ENCODE results near the gene DGKD. TPM values are rescaled to one million over a fixed set of nuclear protein-coding genes. Genes with fewer than 3 reads are reported as not detected.

DGKD gene
- total and polyA plus RNA-seq, 2 donors (not counting 1 experiment from before 2014, with no cell fraction given) = 6.0 to 9.9 TPM

DNA sequence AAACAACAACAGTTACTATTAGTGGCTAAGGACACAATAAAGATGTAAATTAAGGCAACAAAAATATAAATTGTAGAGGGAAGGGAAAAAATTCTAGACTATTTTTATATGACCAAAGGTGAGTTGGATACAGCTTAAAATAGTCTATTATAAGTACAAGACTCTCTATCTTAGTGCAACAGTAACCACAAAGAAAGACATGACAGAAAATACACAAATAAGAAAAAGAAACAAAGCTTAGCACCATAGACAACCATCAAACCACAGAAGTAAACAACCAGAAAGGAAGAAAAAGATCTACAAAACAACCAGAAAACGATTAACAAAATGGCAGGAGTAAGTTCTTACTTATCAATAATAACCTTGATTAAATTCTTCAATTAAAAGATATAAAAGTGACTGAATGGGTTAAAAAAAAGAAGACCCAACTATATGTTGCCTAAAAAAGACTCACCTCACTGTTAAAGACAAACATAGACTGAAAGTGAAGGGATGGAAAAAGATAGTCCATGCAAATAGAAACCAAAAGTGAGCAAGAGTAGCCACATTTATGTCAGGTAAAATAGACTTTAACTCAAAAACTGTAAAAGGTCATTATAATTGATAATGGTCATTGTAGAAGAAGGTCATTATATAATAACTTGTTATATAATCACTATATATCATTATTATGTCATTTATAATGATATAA is 149.8 kb downstream of the DGKD start:
- DNase-seq (ENCODE audit: low read depth in 2 of 2) = no peak
- Histone ChIP-seq H4K20me1 (ENCODE audit: control insufficient read depth, extremely low read depth, insufficient read depth, low read length) (no peaks in the 10 kb centered on the region), H3K36me3 (ENCODE audit: control insufficient read depth, insufficient read depth, low read length) (no peaks in the 10 kb centered on the region), H3K27me3 (ENCODE audit: control insufficient read depth, insufficient read depth, low read length) (no peaks in the 10 kb centered on the region), H3K27ac (ENCODE audit: insufficient read depth, low read length) (no peak overlapping the region), H3K4me2 (ENCODE audit: extremely low read depth, insufficient read depth, low read length) (no peak overlapping the region), H2AFZ (ENCODE audit: low read length) (no peak overlapping the region), H3K9ac (ENCODE audit: insufficient read depth, low read length) (no peak overlapping the region), H3K4me1 (ENCODE audit: control insufficient read depth, extremely low read depth, insufficient read depth, low read length) (peaks cover 2% of the 10 kb centered on the region), H3K4me3 (replicated peaks in 1 of 4; ENCODE audit: control extremely low read depth in 1 of 4, insufficient read depth in 1 of 4, low read depth in 3 of 4, low read length in 4 of 4) (no peak overlapping the region), H3K9me3 (ENCODE audit: control insufficient read depth, insufficient read depth, low read depth, low read length) (no peaks in the 10 kb centered on the region), H3K79me2 (ENCODE audit: control insufficient read depth, insufficient read depth, low read length) (no peaks in the 10 kb centered on the region)
- no peak for TF ChIP-seq CTCF (conservative IDR thresholded peaks at IDR 0.05 in 1 of 2, IDR thresholded peaks at IDR 0.05 in 1 of 2; ENCODE audit: low read depth in 1 of 2, low read length in 2 of 2)
- TF ChIP-seq EZH2 (IDR thresholded peaks at IDR 0.05; ENCODE audit: low read length, missing control alignments) = no peak

DNA sequence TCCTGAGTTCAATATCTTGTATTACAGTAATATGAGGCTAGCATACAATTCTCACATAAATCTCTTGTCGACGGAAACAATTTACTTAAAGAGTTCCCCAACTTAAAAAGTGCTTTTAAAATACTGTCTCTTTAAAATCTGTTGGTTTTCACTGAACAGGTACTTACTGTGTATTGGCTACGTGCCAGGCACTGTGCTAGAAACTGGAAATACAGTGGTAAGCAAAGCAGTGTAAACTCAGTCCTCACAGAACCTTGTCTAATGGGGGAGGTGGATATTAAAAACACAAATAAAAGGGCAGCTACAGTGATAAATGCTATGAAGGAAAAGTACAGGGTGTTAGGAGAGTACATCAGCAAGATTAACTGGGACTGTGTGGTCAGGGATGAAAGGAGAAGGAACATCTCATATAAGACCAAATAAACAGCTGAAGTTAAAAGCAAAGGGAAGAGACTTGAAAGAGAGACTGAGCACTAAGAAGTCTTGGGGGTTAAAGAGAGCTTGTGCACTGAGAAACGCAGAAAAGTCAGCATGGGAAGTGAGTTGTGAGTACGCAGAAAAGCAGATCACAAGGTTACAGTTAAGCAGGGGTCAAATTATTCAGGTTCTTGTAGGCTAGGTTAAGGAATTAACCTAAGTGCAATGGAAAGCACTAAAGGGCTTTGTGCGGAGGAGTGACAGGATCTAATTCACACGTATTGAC is 159.8 kb downstream of the DGKD start:
- H3K9me3 ChIP-seq (ENCODE audit: control insufficient read depth, insufficient read depth, low read depth, low read length) = no peaks in the 10 kb centered on the region
- TF ChIP-seq EZH2 (IDR thresholded peaks at IDR 0.05; ENCODE audit: low read length, missing control alignments) = no peak
- no peak overlapping the region for H3K4me2 ChIP-seq (ENCODE audit: extremely low read depth, insufficient read depth, low read length)
- no peaks in the 10 kb centered on the region for H4K20me1 ChIP-seq (ENCODE audit: control insufficient read depth, extremely low read depth, insufficient read depth, low read length)
- H3K79me2 ChIP-seq (ENCODE audit: control insufficient read depth, insufficient read depth, low read length) = no peaks in the 10 kb centered on the region
- DNase-seq (ENCODE audit: low read depth in 2 of 2) = no peak
- H3K27ac ChIP-seq (ENCODE audit: insufficient read depth, low read length) = no peak overlapping the region
- H3K4me3 ChIP-seq (replicated peaks in 1 of 4; ENCODE audit: control extremely low read depth in 1 of 4, insufficient read depth in 1 of 4, low read depth in 3 of 4, low read length in 4 of 4) = no peak overlapping the region
- H3K9ac ChIP-seq (ENCODE audit: insufficient read depth, low read length) = no peak overlapping the region
- H3K4me1 ChIP-seq (ENCODE audit: control insufficient read depth, extremely low read depth, insufficient read depth, low read length) = no peaks in the 10 kb centered on the region
- no peaks in the 10 kb centered on the region for H3K36me3 ChIP-seq (ENCODE audit: control insufficient read depth, insufficient read depth, low read length)
- no peaks in the 10 kb centered on the region for H3K27me3 ChIP-seq (ENCODE audit: control insufficient read depth, insufficient read depth, low read length)
- H2AFZ ChIP-seq (ENCODE audit: low read length) = no peak overlapping the region

DNA sequence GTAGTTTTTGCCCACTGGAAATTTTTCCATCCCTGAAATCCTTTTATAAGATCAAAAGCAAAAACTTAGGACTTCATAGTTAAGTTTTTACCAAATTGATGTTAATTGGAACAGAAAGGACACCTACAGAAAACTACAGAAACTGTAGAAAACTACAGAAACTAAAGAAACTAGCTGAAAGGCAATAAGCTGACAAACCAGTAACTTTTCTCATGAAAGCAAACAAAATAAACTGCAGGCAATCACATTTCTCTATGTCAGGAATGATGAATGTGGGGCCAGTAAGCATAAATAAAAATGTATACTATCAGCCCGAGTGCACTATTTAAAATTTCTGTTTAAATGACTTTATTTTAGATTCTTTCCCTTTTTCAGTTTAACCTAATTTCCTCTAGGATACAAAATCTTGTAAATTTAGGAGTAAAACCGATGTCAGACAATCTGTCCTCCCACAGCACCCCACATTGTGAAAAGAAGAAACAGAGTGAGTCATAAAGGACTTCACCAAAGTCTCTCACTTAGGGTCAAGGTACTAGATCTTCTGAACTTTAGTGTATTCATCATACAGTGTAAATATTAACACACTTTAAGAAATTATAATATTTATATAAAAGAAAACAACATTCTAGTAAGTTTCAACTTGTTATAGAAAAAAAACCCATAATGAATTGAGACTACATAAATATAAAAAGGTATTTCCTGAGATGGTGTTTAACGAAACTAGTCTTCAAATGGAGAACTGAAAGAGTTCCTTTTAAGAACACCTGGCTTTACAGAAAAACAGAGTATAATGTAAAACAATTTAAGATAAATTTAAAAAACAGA is 165.7 kb downstream of the DGKD start:
- Histone ChIP-seq H4K20me1 (ENCODE audit: control insufficient read depth, extremely low read depth, insufficient read depth, low read length) (no peaks in the 10 kb centered on the region), H3K27ac (ENCODE audit: insufficient read depth, low read length) (no peak overlapping the region), H3K4me3 (replicated peaks in 1 of 4; ENCODE audit: control extremely low read depth in 1 of 4, insufficient read depth in 1 of 4, low read depth in 3 of 4, low read length in 4 of 4) (no peak overlapping the region), H3K27me3 (ENCODE audit: control insufficient read depth, insufficient read depth, low read length) (no peaks in the 10 kb centered on the region), H3K9ac (ENCODE audit: insufficient read depth, low read length) (no peak overlapping the region), H3K36me3 (ENCODE audit: control insufficient read depth, insufficient read depth, low read length) (no peaks in the 10 kb centered on the region), H3K4me1 (ENCODE audit: control insufficient read depth, extremely low read depth, insufficient read depth, low read length) (no peaks in the 10 kb centered on the region), H3K4me2 (ENCODE audit: extremely low read depth, insufficient read depth, low read length) (no peak overlapping the region), H2AFZ (ENCODE audit: low read length) (no peak overlapping the region), H3K9me3 (ENCODE audit: control insufficient read depth, insufficient read depth, low read depth, low read length) (no peaks in the 10 kb centered on the region), H3K79me2 (ENCODE audit: control insufficient read depth, insufficient read depth, low read length) (no peaks in the 10 kb centered on the region)
- TF ChIP-seq EZH2 (IDR thresholded peaks at IDR 0.05; ENCODE audit: low read length, missing control alignments) = no peak
- no peak for TF ChIP-seq CTCF (conservative IDR thresholded peaks at IDR 0.05 in 1 of 2, IDR thresholded peaks at IDR 0.05 in 1 of 2; ENCODE audit: low read depth in 1 of 2, low read length in 2 of 2)
- no peak for DNase-seq (ENCODE audit: low read depth in 2 of 2)

Other genes with a start within 250 kb of the DGKD start
- gene ATG16L1, start 102.8 kb upstream of the DGKD start, total RNA-seq = 27.2 and 33.7 TPM in 2 replicates
- 23.7 and 25.3 TPM in 2 replicates for gene ATG16L1, start 102.8 kb upstream of the DGKD start, polyA plus RNA-seq
- not detected in 2 replicates for gene SAG, start 46.7 kb upstream of the DGKD start, total RNA-seq
- gene SAG, start 46.7 kb upstream of the DGKD start, polyA plus RNA-seq = not detected in 2 replicates
- 34.9 and 40.6 TPM in 2 replicates for gene USP40, start 212.3 kb downstream of the DGKD start, total RNA-seq
- 18.9 and 26.2 TPM in 2 replicates for gene USP40, start 212.3 kb downstream of the DGKD start, polyA plus RNA-seq

All from fibroblast of lung (primary cell).